ENCODE measurements around the gene FAHD1.
"Not testable (repeated sequence)": the region's sequence is repeated elsewhere in the genome, so short reads cannot be mapped to it uniquely, and the experiment has no call there.

The FAHD1 gene

GRCh38 chr16:1857433-1858097 is 30.6 kb downstream of the FAHD1 start:
- no peak for DNase-seq

DNA sequence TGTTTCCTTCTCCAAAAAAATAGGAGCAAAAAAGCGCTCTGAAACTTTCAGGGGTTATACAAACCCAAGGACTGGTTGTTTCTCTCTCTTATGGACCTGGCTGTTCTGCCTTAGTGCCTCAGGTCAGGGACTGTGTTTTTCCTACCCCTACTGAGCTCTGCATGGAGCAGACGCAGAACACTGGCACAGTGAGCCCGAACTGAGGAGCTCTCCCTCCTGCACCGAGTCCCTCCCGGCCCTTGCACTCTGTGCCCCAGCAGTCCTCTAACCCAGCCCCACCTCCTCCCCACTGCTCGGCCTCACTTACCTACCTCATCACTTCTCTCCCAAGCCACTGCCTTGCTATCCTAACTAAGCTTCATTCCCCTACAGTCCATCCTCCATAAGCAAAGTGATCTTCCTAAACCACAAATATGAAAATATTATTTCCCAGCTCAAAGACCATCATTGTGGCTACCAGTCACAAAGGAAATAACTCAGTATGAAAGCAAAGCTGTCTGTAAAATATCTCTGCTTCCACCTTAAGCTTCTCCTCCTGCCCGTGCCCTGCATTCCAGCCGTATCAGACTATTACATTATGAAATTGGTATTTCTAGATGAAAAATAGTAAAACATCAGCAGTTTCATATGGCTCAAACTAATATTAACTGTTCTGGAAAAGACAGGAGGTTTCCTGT is 31.3 kb downstream of the FAHD1 start:
- no peak for DNase-seq

DNA sequence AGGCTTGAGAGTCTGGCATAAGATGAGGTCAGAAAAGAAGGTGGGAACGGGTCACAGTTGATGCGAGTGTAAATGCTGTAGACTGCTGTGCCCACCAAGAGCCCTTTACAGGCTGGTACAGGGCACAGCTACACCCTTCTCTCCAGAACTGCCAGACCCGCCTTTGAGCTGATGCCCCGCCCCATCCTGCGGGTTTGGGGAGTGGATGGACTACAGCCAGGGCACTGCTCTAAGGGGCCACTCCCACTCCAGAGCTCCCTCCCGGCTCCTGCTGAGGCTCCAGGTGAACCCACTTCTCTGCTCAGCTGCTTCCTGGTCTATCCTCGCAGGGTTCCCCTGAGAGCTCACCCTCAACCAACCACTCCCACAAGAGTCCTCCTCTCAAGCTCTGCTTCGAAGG is 32.6 kb downstream of the FAHD1 start:
- DNase-seq = no peak

GRCh38 chr16:1861730-1862129 is 34.7 kb downstream of the FAHD1 start:
- no peak for DNase-seq

- no peak for DNase-seq
Observed at GRCh38 chr16:1862394-1862793, 35.4 kb downstream of the FAHD1 start.

DNA sequence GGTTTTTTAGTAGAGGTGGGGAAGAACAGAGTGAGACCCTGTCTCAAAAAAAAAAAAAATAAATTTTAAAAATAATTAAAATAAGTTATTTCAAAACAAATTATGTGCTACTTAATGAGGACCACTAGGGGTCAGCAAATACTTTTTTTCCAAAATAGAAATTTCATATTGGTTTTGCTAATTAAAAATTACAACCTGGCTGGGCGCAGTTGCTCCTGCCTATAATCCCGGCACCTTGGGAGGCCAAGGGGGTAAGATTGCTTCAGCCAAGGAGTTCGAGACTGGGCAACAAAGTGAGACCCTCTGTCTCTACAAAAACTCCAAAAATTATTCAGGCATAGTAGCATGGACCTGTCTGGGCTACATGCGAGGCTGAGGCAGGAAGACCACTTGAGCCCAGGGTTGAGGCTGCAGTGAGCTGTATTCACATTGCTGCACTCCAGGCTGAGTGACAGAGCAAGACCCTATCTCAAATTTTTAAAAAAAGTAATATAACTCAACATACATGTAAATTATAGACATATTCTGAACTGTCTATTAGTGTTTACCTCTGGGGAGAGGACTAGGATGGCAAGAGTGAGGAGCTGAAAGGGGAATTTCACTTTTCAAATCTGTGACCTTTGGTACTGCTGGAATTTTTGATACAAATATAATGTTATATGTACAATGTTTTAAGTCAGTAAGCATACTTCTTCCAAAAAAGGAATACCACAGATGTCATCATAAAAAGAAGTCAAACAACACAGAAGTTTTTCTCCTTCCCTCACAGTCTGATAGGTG is 36.9 kb downstream of the FAHD1 start:
- peak; percentile 69 for DNase-seq

GRCh38 chr16:1865902-1866690 is 39.1 kb downstream of the FAHD1 start:
- no peak for DNase-seq

DNA sequence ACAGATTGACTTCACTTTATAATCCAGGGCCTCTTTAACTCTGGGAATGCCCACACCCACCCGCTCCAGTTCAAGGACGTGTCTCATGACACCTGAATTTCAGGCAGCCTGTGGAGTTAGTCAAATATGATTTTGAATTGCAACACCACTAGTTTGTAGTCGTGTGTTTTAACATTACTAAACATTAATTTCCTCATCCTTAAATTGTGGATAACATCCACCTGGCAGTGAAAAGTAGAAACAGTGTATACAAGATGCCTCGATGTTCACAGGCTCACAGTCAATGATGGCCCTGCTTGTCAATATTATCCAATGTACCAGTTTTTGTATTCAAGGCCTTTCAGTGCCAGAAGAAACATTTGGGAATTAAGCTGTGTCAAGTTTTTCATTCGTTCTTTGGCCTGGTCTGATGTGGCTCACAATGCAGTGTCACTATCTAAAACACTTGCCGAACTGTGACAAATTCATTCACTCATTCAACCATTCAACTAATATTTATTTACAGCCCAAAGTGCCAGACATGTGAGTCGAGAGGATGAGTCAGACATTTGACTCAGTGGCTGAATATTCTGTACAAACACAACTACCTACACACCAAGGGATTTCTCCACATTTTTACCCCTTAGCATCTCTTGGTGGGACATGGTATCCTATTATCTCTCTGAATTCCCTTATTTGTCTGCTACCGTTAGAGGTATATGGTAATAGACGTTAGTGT is 43.5 kb downstream of the FAHD1 start:
- DNase-seq = no peak

- DNase-seq = peak; percentile 77
Observed at GRCh38 chr16:1871974-1872635, 45.1 kb downstream of the FAHD1 start, which contains the start of gene MEIOB. TSS of gene MEIOB (minus strand) at chr16:1872164. CDS start at chr16:1868175, 3,989 bp downstream.

GRCh38 chr16:1874854-1875253 is 47.8 kb downstream of the FAHD1 start:
- no peak for DNase-seq

GRCh38 chr16:1876066-1876465 is 49.1 kb downstream of the FAHD1 start:
- not testable (repeated sequence) for DNase-seq

DNA sequence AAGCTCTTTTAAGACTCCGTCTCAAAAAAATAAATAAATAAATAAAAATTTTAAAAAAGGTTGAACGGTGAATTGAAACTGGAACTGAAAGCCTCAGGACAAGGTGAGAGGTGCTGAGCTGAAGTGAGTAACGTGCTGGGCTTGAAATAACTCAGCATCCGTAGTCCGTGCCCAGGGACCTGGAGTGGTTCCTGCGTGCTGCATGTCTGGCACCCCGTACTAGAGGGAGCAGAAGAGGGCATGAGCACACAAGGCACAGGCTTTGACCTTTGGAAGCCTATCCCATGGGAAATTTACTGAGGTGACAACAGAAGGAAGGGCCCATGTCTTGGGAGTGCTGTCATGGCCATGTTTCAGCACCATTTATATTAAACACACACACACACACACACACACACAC is 49.5 kb downstream of the FAHD1 start:
- DNase-seq = no peak

GRCh38 chr16:1877089-1877488 is 50.1 kb downstream of the FAHD1 start:
- DNase-seq = no peak

GRCh38 chr16:1877804-1878203 is 50.8 kb downstream of the FAHD1 start:
- DNase-seq = no peak

DNA sequence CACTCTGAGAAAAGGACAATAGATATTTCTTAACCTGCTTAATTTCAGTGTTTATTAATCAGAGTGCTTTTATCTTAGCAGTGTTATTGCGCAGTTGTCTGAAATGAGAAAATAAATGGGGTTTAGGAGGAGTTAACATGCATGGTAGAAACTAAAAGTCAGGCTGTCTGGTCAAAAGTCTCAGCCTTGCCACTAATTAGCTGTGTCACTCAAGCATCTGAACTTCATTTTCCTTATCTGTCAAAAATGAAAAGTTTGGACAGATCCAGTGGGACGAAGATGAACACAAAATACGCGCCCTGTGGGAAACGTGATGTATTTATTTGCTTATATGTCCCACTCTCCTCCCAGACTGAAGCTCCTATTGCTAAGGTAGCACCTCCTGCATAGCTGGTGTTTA is 51.2 kb downstream of the FAHD1 start:
- no peak for DNase-seq

Measured in activated CD8-positive, alpha-beta memory T cell treated with anti-CD3 and anti-CD28 coated beads for 24 hours (primary cell).